GM12878 (cell line): ENCODE results near the gene GNL3.

Source experiments
- HDAC2 ChIP-seq: fragments of 200-600 bp; sonication (generic); IDR thresholded peaks from 2 replicates; pipeline ENCODE4 v1.6.1; 2017
- JUNB ChIP-seq: IDR thresholded peaks from 2 replicates; pipeline ENCODE4 v1.6.1; 2016; ENCODE audit warnings: antibody characterized with exemption, mild to moderate bottlenecking
- NFYA ChIP-seq: IDR thresholded peaks from 2 replicates; pipeline ENCODE4 v1.6.1; 2011; ENCODE audit warnings: low read depth, mild to moderate bottlenecking, low read length, improper control_type of control experiment, borderline replicate concordance
- PML ChIP-seq: IDR thresholded peaks from 2 replicates; pipeline ENCODE4 v1.6.1; 2012; ENCODE audit warnings: low read length, inconsistent platforms
- POLR2A ChIP-seq: IDR thresholded peaks from 2 replicates; pipeline ENCODE4 v1.6.1; 2011; ENCODE audit warnings: low read depth, mild to moderate bottlenecking, low read length
- POLR2AphosphoS5 ChIP-seq: IDR thresholded peaks from 2 replicates; pipeline ENCODE4 v1.6.1; 2011; ENCODE audit warnings: mild to moderate bottlenecking, low read length, inconsistent platforms
- POU2F2 ChIP-seq: IDR thresholded peaks from 3 replicates; pipeline ENCODE4 v1.6.1; 2011; ENCODE audit warnings: low read depth, mild to moderate bottlenecking, low read length, borderline replicate concordance
- SMC3 ChIP-seq: IDR thresholded peaks from 2 replicates; pipeline ENCODE4 v1.6.1; 2011; ENCODE audit warnings: low read length, improper control_type of control experiment, borderline replicate concordance
- ZBTB33 ChIP-seq: fragments of 450-650 bp; IDR thresholded peaks from 2 replicates; pipeline ENCODE4 v1.6.1; 2017; ENCODE audit warnings: mild to moderate bottlenecking
- TF ChIP-seq, protein P1 (sequence below), 3 experiments: IDR thresholded peaks in 2 of 3; conservative IDR thresholded peaks in 1 of 3; 2 replicates each; pipeline ENCODE4 v1.5.1; 2011; ENCODE audit warnings: low read depth in 3 of 3, low read length in 3 of 3, mild to moderate bottlenecking in 3 of 3, control low read depth in 2 of 3, moderate library complexity in 2 of 3, inconsistent platforms in 1 of 3, mixed read lengths in 1 of 3; ENCODE audit not compliant: control insufficient read depth in 2 of 3, insufficient read depth in 1 of 3; ENCODE audit errors: extremely low read depth in 1 of 3

DNA sequence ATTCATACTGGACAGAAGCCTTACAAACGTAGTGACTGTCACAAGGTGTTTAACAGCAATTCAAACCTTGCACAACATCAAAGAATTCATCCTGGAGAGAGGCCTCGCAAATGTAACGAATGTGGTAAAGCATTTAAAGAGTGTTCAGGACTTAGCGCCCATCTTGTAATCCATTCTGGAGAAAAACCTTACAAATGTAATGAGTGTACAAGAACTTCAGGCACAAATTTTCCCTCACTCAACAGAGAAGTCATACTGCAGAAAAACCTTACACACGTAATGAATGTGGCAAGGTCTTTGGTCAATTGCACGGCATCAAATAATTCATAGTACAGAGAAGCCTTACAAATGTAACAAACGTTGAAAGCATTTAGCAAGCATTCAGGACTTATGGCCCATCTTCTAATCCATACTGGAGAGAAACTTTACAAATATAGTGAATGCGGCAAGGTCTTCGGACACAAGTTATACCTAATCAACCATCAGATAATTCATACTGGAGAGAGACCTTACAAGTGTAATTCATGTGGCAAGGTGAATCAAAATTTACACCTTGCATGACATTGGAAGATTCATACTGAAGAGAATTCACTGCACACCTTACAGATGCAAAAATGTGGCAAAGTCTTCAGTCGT lies 47.5 kb downstream of the GNL3 start:
- TF ChIP-seq ZBTB33 (no peak), POLR2AphosphoS5 (no peak), POLR2A (no peak), PML (no peak), HDAC2 (no peak), SMC3 (no peak), JUNB (no peak), POU2F2 (no peak), NFYA (no peak)
- TF ChIP-seq, protein P1, sequence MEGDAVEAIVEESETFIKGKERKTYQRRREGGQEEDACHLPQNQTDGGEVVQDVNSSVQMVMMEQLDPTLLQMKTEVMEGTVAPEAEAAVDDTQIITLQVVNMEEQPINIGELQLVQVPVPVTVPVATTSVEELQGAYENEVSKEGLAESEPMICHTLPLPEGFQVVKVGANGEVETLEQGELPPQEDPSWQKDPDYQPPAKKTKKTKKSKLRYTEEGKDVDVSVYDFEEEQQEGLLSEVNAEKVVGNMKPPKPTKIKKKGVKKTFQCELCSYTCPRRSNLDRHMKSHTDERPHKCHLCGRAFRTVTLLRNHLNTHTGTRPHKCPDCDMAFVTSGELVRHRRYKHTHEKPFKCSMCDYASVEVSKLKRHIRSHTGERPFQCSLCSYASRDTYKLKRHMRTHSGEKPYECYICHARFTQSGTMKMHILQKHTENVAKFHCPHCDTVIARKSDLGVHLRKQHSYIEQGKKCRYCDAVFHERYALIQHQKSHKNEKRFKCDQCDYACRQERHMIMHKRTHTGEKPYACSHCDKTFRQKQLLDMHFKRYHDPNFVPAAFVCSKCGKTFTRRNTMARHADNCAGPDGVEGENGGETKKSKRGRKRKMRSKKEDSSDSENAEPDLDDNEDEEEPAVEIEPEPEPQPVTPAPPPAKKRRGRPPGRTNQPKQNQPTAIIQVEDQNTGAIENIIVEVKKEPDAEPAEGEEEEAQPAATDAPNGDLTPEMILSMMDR (IDR thresholded peaks at IDR 0.05 in 2 of 3, conservative IDR thresholded peaks at IDR 0.05 in 1 of 3; ENCODE audit: control insufficient read depth in 2 of 3, extremely low read depth in 1 of 3, insufficient read depth in 1 of 3, low read depth in 3 of 3, low read length in 3 of 3), result no peak
